Upper lobe of right lung (tissue), 1 donor: ENCODE results near the gene CENPP. TPM values are rescaled to one million over a fixed set of nuclear protein-coding genes. Genes with fewer than 3 reads are reported as not detected.

Experiments used
- ATAC-seq: fragments of 200-7000 bp; cut with Tn5 transposase; one replicate; pipeline ENCODE4 v1.9.1; 2020; ENCODE audit warnings: mild to moderate bottlenecking, moderate library complexity
- DNase-seq: peaks from one replicate; pipeline ENCODE4 v3.0.0-alpha.2; 2020
- H3K27ac ChIP-seq: fragments of 200-600 bp; one replicate; pipeline ENCODE4 v1.8.0; 2022
- H3K27me3 ChIP-seq: fragments of 200-600 bp; one replicate; pipeline ENCODE4 v1.8.0; 2022; ENCODE audit warnings: mild to moderate bottlenecking
- H3K36me3 ChIP-seq: fragments of 200-600 bp; one replicate; pipeline ENCODE4 v1.8.0; 2022
- H3K4me1 ChIP-seq: fragments of 200-600 bp; one replicate; pipeline ENCODE4 v1.8.0; 2022
- H3K4me3 ChIP-seq: fragments of 200-600 bp; one replicate; pipeline ENCODE4 v1.8.0; 2022; ENCODE audit warnings: mild to moderate bottlenecking
- H3K9me3 ChIP-seq: fragments of 200-600 bp; one replicate; pipeline ENCODE4 v1.8.0; 2022
- intact Hi-C: fragments of 100-400 bp; cut with DNase I; formaldehyde crosslinking; loops from one replicate; pipeline ENCODE4 v1.11.0; 2022
- total RNA-seq: library from RNA; stranded (reverse); fragmentation: NEBNext Ultra II Directional; extraction: Animal tissue kit (Norgen Biotek cat#: 25700); gene quantifications from one replicate; pipeline ENCODE4 v1.2.1, GENCODE V29; 2021
- TF ChIP-seq, protein P1 (sequence below): fragments of 200-600 bp; IDR thresholded peaks from one replicate; pipeline ENCODE4 v1.8.0; 2022; ENCODE audit warnings: antibody characterized with exemption
- donor health status: DM: no; HTN: yes; CAD: no; lungs with severe emphysema.

Gene CENPP
- total RNA-seq, 1 donor from 2014 or later, result 4.0 TPM

DNA sequence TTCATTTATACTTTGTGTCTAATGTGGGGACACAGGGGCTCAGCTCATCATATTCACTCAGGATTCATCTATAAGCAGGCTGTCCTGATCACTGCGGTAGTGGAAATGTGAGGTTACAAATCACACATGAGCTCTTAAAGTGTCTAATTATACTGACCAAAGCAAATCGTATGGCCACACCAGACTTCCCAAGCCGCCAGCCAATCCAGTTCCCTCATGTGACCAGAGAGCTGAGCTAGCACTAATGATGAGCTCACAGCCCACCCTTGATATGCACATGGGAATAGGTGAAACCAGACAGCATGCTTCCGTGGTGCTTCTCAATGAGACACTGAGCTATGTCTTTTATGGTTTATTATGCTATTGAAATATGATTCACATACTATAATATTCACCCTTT, 192.4 kb downstream of the CENPP start:
- Histone ChIP-seq H3K27ac (no peak overlapping the region), H3K27me3 (no peaks in the 10 kb centered on the region), H3K9me3 (no peaks in the 10 kb centered on the region), H3K4me1 (no peaks in the 10 kb centered on the region), H3K36me3 (peaks cover 5% of the 10 kb centered on the region), H3K4me3 (no peak overlapping the region)
- DNase-seq (no peak), ATAC-seq (no peak)
- TF ChIP-seq, protein P1, sequence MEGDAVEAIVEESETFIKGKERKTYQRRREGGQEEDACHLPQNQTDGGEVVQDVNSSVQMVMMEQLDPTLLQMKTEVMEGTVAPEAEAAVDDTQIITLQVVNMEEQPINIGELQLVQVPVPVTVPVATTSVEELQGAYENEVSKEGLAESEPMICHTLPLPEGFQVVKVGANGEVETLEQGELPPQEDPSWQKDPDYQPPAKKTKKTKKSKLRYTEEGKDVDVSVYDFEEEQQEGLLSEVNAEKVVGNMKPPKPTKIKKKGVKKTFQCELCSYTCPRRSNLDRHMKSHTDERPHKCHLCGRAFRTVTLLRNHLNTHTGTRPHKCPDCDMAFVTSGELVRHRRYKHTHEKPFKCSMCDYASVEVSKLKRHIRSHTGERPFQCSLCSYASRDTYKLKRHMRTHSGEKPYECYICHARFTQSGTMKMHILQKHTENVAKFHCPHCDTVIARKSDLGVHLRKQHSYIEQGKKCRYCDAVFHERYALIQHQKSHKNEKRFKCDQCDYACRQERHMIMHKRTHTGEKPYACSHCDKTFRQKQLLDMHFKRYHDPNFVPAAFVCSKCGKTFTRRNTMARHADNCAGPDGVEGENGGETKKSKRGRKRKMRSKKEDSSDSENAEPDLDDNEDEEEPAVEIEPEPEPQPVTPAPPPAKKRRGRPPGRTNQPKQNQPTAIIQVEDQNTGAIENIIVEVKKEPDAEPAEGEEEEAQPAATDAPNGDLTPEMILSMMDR, result no peak
- intact Hi-C loops, result no loop called here

DNA sequence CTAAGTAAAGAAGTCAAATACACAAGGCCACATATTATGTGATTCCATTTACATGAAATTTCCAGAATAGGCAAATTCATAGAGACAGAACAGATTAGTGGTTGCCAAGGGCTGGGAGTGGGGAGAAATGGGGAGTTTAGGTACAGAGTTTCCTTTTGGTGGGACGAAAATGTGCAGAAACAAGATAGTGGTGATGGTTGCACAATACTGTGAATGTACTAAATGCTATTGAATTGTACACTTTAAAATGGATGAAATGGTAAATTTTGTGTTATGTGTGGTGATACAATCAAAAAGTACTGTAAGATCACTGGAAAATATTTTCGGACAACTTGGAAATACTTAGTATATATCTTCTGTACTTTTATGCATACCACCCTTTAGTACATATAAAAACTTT, 195.1 kb downstream of the CENPP start:
- Histone ChIP-seq H3K36me3 (peaks cover 5% of the 10 kb centered on the region), H3K27me3 (no peaks in the 10 kb centered on the region), H3K4me3 (no peak overlapping the region), H3K9me3 (no peaks in the 10 kb centered on the region), H3K27ac (no peak overlapping the region), H3K4me1 (no peaks in the 10 kb centered on the region)
- intact Hi-C loops, result no loop called here
- DNase-seq (no peak), ATAC-seq (no peak)
- TF ChIP-seq, protein P1, result no peak

DNA sequence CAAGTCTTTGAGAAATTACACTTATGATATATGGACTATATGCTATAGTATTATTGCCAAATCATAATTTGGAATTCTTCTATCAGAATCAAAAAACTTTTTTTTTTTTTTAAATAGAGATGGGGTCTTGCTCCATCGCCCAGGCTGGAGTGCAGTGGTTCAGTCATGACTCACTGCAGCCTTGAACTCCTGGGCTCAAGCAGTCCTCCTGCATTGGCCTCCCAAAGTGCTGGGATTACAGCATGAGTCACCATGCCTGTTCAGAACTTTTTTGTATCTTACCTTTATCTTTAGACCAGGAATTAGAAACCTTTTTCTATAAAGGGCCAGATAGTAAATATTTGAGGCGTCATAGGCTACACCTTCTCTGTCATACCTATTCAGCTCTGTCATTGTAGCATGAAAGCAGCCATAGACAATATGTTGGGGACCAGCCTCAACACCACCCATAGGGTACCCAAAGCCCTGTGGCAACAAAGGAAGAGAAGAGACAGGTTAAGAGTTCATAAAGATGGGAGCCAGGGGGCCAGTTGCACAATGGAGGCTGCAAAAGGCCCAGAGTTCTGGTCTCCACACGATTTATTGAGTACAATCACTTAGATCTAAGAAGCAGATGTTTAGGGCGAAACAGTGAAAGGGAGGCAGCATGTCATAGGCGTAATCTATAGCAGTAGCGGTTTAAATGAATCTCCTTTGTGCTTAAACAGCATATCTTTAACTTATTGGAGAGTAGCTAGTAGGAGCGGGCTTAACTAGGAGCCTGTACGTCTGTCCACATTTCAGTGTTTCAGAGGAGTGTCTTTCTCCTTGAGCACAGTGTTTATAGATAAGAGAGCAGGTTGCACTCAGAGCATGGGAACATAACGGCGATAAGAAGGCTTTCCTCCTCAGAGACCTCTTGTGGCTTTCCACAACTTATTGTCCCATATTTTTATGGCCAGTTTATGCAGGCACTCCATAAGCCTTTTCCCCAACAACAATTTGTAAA, 197.5 kb downstream of the CENPP start:
- intact Hi-C loops, result no loop called here
- no peak for DNase-seq

DNA sequence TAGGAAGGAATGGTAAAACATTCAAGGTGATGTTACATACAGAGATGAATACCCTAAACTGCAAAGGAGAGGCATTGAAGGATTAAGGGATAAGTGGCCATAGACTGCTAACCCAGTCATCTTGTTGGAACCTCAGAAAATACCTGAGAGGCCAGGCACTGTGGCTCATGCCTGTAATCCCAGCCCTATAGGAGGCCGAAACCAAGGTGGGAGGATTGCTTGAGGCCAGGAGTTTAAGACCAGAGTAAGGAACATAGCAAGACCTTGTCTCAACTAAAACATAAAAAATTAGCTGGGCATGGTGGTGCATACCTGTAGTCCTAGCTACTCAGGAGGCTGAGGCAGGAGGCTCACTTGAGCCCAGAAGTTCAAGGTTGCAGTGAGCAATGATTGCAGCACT, 199.1 kb downstream of the CENPP start:
- DNase-seq, result no peak
- Histone ChIP-seq H3K27ac (no peak overlapping the region), H3K27me3 (no peaks in the 10 kb centered on the region), H3K4me3 (no peak overlapping the region), H3K9me3 (no peaks in the 10 kb centered on the region), H3K4me1 (no peaks in the 10 kb centered on the region), H3K36me3 (no peaks in the 10 kb centered on the region)
- no peak for ATAC-seq
- TF ChIP-seq, protein P1, result no peak
- intact Hi-C loops, result no loop called here

More for the DNA sequence above, 197.5 kb downstream of the CENPP start:
- Histone ChIP-seq H3K4me1 (no peaks in the 10 kb centered on the region), H3K27me3 (no peaks in the 10 kb centered on the region), H3K9me3 (no peaks in the 10 kb centered on the region), H3K27ac (no peak overlapping the region), H3K36me3 (no peaks in the 10 kb centered on the region), H3K4me3 (no peak overlapping the region)
- ATAC-seq, result no peak
- TF ChIP-seq, protein P1, result no peak

DNA sequence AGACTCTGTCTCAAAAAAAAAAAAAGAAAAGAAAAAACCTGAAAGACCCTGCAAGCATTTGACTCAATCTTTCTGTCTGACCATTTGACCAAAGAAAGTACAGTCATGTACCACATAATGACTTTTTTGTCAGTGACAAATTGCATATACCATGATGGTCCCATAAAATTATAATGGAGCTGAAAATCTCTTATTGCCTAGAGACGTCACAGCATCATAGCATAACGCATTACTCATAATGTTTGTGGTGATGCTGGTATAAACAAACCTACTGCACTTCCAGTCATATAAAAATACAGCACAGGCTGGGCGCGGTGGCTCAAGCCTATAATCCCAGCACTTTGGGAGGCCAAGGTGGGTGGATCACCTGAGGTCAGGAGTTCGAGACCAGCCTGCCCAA, 199.6 kb downstream of the CENPP start:
- H3K4me3 ChIP-seq, result no peak overlapping the region
- H3K9me3 ChIP-seq, result no peaks in the 10 kb centered on the region
- no peak overlapping the region for H3K27ac ChIP-seq
- DNase-seq (no peak), ATAC-seq (no peak)
- H3K4me1 ChIP-seq, result no peaks in the 10 kb centered on the region
- no peaks in the 10 kb centered on the region for H3K27me3 ChIP-seq
- TF ChIP-seq, protein P1, result no peak
- no peaks in the 10 kb centered on the region for H3K36me3 ChIP-seq
- intact Hi-C loops, result no loop called here
